ENCODE data around the gene MKLN1. TPM values are rescaled to one million over a fixed set of nuclear protein-coding genes. Genes with fewer than 3 reads are reported as not detected.
"Not testable (repeated sequence)": the region's sequence is repeated elsewhere in the genome, so short reads cannot be mapped to it uniquely, and the experiment has no call there.

The MKLN1 gene
- total RNA-seq, 1 donor from 2014 or later, result 66.3 TPM

- Mint-ChIP-seq H3K27ac (ENCODE audit: unreplicated experiment) (peak overlapping the region; percentile 91), H3K9me3 (ENCODE audit: unreplicated experiment) (no peaks in the 10 kb centered on the region), H3K27me3 (ENCODE audit: unreplicated experiment) (peaks cover 35% of the 10 kb centered on the region), H3K4me3 (ENCODE audit: unreplicated experiment) (peak overlapping the region; percentile 82), H3K4me1 (ENCODE audit: unreplicated experiment) (peaks cover 74% of the 10 kb centered on the region), H3K36me3 (ENCODE audit: low read depth, unreplicated experiment) (peaks cover 59% of the 10 kb centered on the region)
- DNase-seq (ENCODE audit: low spot score), result no peak
- TF ChIP-seq CTCF (IDR thresholded peaks at IDR 0.05; ENCODE audit: unreplicated experiment), result no peak
These were observed 176.7 kb downstream of the MKLN1 start for GRCh38 chr7:131504157-131504899.

- Mint-ChIP-seq H3K27me3 (ENCODE audit: unreplicated experiment) (peaks cover 34% of the 10 kb centered on the region), H3K27ac (ENCODE audit: unreplicated experiment) (peak overlapping the region; percentile 91), H3K4me3 (ENCODE audit: unreplicated experiment) (peak overlapping the region; percentile 82), H3K36me3 (ENCODE audit: low read depth, unreplicated experiment) (peaks cover 58% of the 10 kb centered on the region), H3K4me1 (ENCODE audit: unreplicated experiment) (peaks cover 74% of the 10 kb centered on the region)
- DNase-seq (ENCODE audit: low spot score); H3K9me3 Mint-ChIP-seq (ENCODE audit: unreplicated experiment): not testable (repeated sequence)
These were observed 177.5 kb downstream of the MKLN1 start for GRCh38 chr7:131505037-131505620.

- Mint-ChIP-seq H3K36me3 (ENCODE audit: low read depth, unreplicated experiment) (peaks cover 56% of the 10 kb centered on the region), H3K27me3 (ENCODE audit: unreplicated experiment) (peaks cover 34% of the 10 kb centered on the region), H3K4me3 (ENCODE audit: unreplicated experiment) (no peak overlapping the region), H3K4me1 (ENCODE audit: unreplicated experiment) (peaks cover 70% of the 10 kb centered on the region), H3K9me3 (ENCODE audit: unreplicated experiment) (no peaks in the 10 kb centered on the region), H3K27ac (ENCODE audit: unreplicated experiment) (no peak overlapping the region)
- DNase-seq (ENCODE audit: low spot score), result no peak
- TF ChIP-seq CTCF (IDR thresholded peaks at IDR 0.05; ENCODE audit: unreplicated experiment), result no peak
These were observed 178.2 kb downstream of the MKLN1 start for GRCh38 chr7:131505636-131506557.

DNA sequence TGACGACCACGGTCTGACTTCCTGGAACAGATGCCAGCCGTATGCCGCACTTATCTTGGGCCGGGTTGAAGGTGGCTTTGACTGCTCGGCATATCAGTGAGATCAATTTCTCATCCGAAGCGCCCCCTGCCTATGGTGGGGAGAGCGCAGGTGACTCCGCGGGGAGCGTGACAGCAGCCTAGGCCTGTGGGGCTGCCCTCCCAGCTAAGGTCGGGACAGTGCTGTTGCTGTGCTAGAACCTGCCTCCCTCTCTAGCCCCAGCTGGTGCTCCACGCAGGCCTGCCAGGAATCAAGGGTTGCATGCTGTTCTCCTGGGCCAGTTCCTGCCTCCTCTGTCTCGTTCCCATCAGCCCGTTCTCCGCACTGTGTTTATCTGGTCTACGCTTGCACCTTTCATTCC, 178.9 kb downstream of the MKLN1 start:
- Mint-ChIP-seq H3K9me3 (ENCODE audit: unreplicated experiment) (no peaks in the 10 kb centered on the region), H3K27ac (ENCODE audit: unreplicated experiment) (peak overlapping the region; percentile 72), H3K27me3 (ENCODE audit: unreplicated experiment) (peaks cover 34% of the 10 kb centered on the region), H3K4me3 (ENCODE audit: unreplicated experiment) (no peak overlapping the region), H3K4me1 (ENCODE audit: unreplicated experiment) (peaks cover 70% of the 10 kb centered on the region), H3K36me3 (ENCODE audit: low read depth, unreplicated experiment) (peaks cover 62% of the 10 kb centered on the region)
- no peak for DNase-seq (ENCODE audit: low spot score)
- no peak for TF ChIP-seq CTCF (IDR thresholded peaks at IDR 0.05; ENCODE audit: unreplicated experiment)

DNA sequence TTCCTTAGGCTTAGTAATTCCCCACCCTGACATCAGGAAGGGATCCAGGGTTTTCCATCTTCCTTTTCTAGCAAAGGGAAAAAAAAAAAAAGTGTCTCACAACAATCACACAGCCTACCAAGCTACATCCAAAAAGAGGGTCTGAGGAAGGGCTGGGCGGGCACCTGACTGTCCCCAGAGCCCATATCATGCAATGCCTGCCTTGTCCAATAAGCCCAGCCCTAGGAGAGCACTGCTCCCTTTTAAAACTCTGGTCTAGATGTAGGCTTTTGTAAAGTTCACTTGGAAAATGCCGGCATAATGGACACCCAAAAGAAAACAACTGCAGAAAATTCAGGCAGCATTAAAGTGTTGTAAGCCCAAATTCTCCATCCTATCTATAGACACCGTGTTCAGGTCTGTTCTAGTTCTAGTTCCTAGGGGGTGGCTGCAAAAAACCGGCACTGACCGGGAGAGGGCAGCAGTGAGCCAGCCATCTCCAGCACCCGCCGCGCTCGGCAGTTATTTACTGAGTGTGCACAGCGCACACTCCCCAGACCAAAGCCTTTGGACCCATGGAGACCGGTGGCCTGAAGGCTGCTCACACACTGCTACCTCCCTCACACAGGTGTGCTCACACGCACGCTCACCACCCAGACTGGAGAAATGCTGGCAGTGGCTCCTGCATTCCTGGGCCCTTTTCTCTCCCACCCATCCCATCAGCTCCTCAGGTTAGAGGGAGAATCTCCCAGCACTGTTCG, 180.1 kb downstream of the MKLN1 start:
- H3K9me3 Mint-ChIP-seq (ENCODE audit: unreplicated experiment), result no peaks in the 10 kb centered on the region
- H3K4me1 Mint-ChIP-seq (ENCODE audit: unreplicated experiment), result peaks cover 69% of the 10 kb centered on the region
- DNase-seq (ENCODE audit: low spot score), result peak; percentile 82
- H3K27me3 Mint-ChIP-seq (ENCODE audit: unreplicated experiment), result peaks cover 38% of the 10 kb centered on the region
- peak overlapping the region; percentile 72 for H3K4me3 Mint-ChIP-seq (ENCODE audit: unreplicated experiment)
- TF ChIP-seq CTCF (IDR thresholded peaks at IDR 0.05; ENCODE audit: unreplicated experiment), result peak; percentile 69
- peaks cover 63% of the 10 kb centered on the region for H3K36me3 Mint-ChIP-seq (ENCODE audit: low read depth, unreplicated experiment)
- peak overlapping the region; percentile 86 for H3K27ac Mint-ChIP-seq (ENCODE audit: unreplicated experiment)
